IPS-20b (cell line): ENCODE data around the gene MTHFD1L.
A peak's percentile ranks its signal among the peaks of the same experiment; 100 is the strongest.
"Not testable (repeated sequence)": the region's sequence is repeated elsewhere in the genome, so short reads cannot be mapped to it uniquely, and the experiment has no call there.

Experiments used
- H3K27ac ChIP-seq: one replicate; pipeline ENCODE4 v1.5.1; 2013; ENCODE audit warnings: low read length
- H3K27me3 ChIP-seq: 2 replicates; pipeline ENCODE4 v1.6.1; 2013; ENCODE audit warnings: mild to moderate bottlenecking, low read length, inconsistent platforms; ENCODE audit not compliant: insufficient read depth
- H3K36me3 ChIP-seq: 2 replicates; pipeline ENCODE4 v1.6.1; 2013; ENCODE audit warnings: low read depth, mild to moderate bottlenecking, inconsistent platforms, low read length, moderate library complexity; ENCODE audit not compliant: insufficient read depth
- H3K4me1 ChIP-seq: 2 replicates; pipeline ENCODE4 v1.6.1; 2013; ENCODE audit warnings: mild to moderate bottlenecking, control low read depth, inconsistent platforms, low read length, moderate library complexity; ENCODE audit not compliant: insufficient read depth
- H3K4me3 ChIP-seq: 2 replicates; pipeline ENCODE4 v1.5.1; 2013; ENCODE audit warnings: mild to moderate bottlenecking, low read length, inconsistent platforms
- H3K9ac ChIP-seq: 2 replicates; pipeline ENCODE4 v1.6.1; 2013; ENCODE audit warnings: low read depth, mild to moderate bottlenecking, inconsistent platforms, low read length, moderate library complexity
- H3K9me3 ChIP-seq: 2 replicates; pipeline ENCODE4 v1.6.1; 2013; ENCODE audit warnings: mild to moderate bottlenecking, low read depth, low read length, inconsistent platforms; ENCODE audit not compliant: insufficient read depth

The MTHFD1L gene

GRCh38 chr6:150846641-150847040 is 18.9 kb upstream of the MTHFD1L start:
- Histone ChIP-seq H3K9me3 (no peaks in the 10 kb centered on the region), H3K36me3 (no peaks in the 10 kb centered on the region), H3K9ac (no peak overlapping the region), H3K4me1 (peaks cover 7% of the 10 kb centered on the region; the same call in 1 of the 2 replicates), H3K4me3 (no peak overlapping the region), H3K27ac (no peak overlapping the region), H3K27me3 (no peaks in the 10 kb centered on the region)

GRCh38 chr6:150848400-150848799 is 17.1 kb upstream of the MTHFD1L start:
- H3K9ac ChIP-seq: no peak overlapping the region; the same call in 1 of the 2 replicates
- peaks cover 7% of the 10 kb centered on the region; the same call in 1 of the 2 replicates for H3K4me1 ChIP-seq
- H3K36me3 ChIP-seq: no peaks in the 10 kb centered on the region
- H3K27me3 ChIP-seq: no peaks in the 10 kb centered on the region
- no peak overlapping the region for H3K27ac ChIP-seq
- H3K4me3 ChIP-seq: no peak overlapping the region
- H3K9me3 ChIP-seq: no peaks in the 10 kb centered on the region

GRCh38 chr6:150854392-150854791 is 11.1 kb upstream of the MTHFD1L start:
- not testable (repeated sequence) for H3K4me3 ChIP-seq, H3K4me1 ChIP-seq, H3K27ac ChIP-seq

GRCh38 chr6:150855171-150855570 is 10.3 kb upstream of the MTHFD1L start:
- H3K27me3 ChIP-seq, H3K4me1 ChIP-seq, H3K9me3 ChIP-seq, H3K4me3 ChIP-seq, H3K9ac ChIP-seq, H3K36me3 ChIP-seq, H3K27ac ChIP-seq: not testable (repeated sequence)

More at GRCh38 chr6:150854392-150854791, 11.1 kb upstream of the MTHFD1L start:
- H3K27me3 ChIP-seq, H3K36me3 ChIP-seq, H3K9me3 ChIP-seq, H3K9ac ChIP-seq: not testable (repeated sequence)

- Histone ChIP-seq H3K4me1 (0 out of 2 replicates have a peak, but pooled peaks cover 5% of the 10 kb centered on the region), H3K36me3 (no peaks in the 10 kb centered on the region), H3K27ac (no peak overlapping the region), H3K9ac (no peak overlapping the region), H3K27me3 (no peaks in the 10 kb centered on the region), H3K4me3 (no peak overlapping the region), H3K9me3 (no peaks in the 10 kb centered on the region)
These were observed 8.2 kb upstream of the MTHFD1L start for GRCh38 chr6:150857062-150857944.

- H3K4me1 ChIP-seq: 0 out of 2 replicates have a peak, but pooled peaks cover 5% of the 10 kb centered on the region
- H3K9ac ChIP-seq: no peak overlapping the region
- H3K36me3 ChIP-seq: no peaks in the 10 kb centered on the region
- no peaks in the 10 kb centered on the region for H3K9me3 ChIP-seq
- no peak overlapping the region for H3K4me3 ChIP-seq
- H3K27me3 ChIP-seq: no peaks in the 10 kb centered on the region
- no peak overlapping the region for H3K27ac ChIP-seq
These were observed 7.6 kb upstream of the MTHFD1L start for GRCh38 chr6:150857945-150858308.

- H3K4me3 ChIP-seq, H3K27ac ChIP-seq, H3K9ac ChIP-seq, H3K4me1 ChIP-seq, H3K9me3 ChIP-seq, H3K36me3 ChIP-seq, H3K27me3 ChIP-seq: not testable (repeated sequence)
These were observed 3.9 kb upstream of the MTHFD1L start for GRCh38 chr6:150861448-150862168.

- Histone ChIP-seq H3K27me3 (no peaks in the 10 kb centered on the region), H3K27ac (no peak overlapping the region), H3K9ac (no peak overlapping the region), H3K4me1 (peaks cover 2% of the 10 kb centered on the region; the same call in 1 of the 2 replicates), H3K9me3 (no peaks in the 10 kb centered on the region), H3K36me3 (no peaks in the 10 kb centered on the region), H3K4me3 (no peak overlapping the region)
These were observed 2.1 kb upstream of the MTHFD1L start for GRCh38 chr6:150863213-150863928.

GRCh38 chr6:150865043-150865405 is 478 bp upstream of the MTHFD1L start:
- Histone ChIP-seq H3K4me3 (peak overlapping the region; percentile 83), H3K4me1 (peaks cover 2% of the 10 kb centered on the region; the same call in 1 of the 2 replicates), H3K9me3 (no peaks in the 10 kb centered on the region), H3K36me3 (no peaks in the 10 kb centered on the region), H3K27ac (no peak overlapping the region), H3K9ac (peak overlapping the region; percentile 85), H3K27me3 (no peaks in the 10 kb centered on the region)

GRCh38 chr6:150866147-150866990 is 867 bp downstream of the MTHFD1L start:
- Histone ChIP-seq H3K9me3 (no peaks in the 10 kb centered on the region), H3K27me3 (no peaks in the 10 kb centered on the region), H3K9ac (peak overlapping the region; percentile 85), H3K36me3 (no peaks in the 10 kb centered on the region), H3K4me1 (peaks cover 2% of the 10 kb centered on the region; the same call in 1 of the 2 replicates), H3K4me3 (peak overlapping the region; percentile 83), H3K27ac (peak overlapping the region; percentile 9)

- H3K9ac ChIP-seq: peak overlapping the region; percentile 85
- peak overlapping the region; percentile 9 for H3K27ac ChIP-seq
- H3K9me3 ChIP-seq: no peaks in the 10 kb centered on the region
- H3K4me3 ChIP-seq: peak overlapping the region; percentile 83
- no peaks in the 10 kb centered on the region for H3K27me3 ChIP-seq
- no peaks in the 10 kb centered on the region for H3K36me3 ChIP-seq
- H3K4me1 ChIP-seq: peaks cover 2% of the 10 kb centered on the region; the same call in 1 of the 2 replicates
These were observed 1.5 kb downstream of the MTHFD1L start for GRCh38 chr6:150866991-150867501.
